ENCODE data around the gene OXLD1.
A peak's percentile ranks its signal among the peaks of the same experiment; 100 is the strongest.

Gene OXLD1

GRCh38 chr17:81711814-81712467, 45.5 kb upstream of the OXLD1 start, which contains the start of gene SLC25A10:
TSS of gene SLC25A10 (plus strand) at chr17:81712284. CDS start at chr17:81712427, 143 bp downstream.
- Histone ChIP-seq H3K27ac (ENCODE audit: low read length) (peak within 1 kb of the TSS; percentile 75), H4K20me1 (ENCODE audit: insufficient read depth, low read length) (peaks cover 40% of the 10 kb centered on the region), H3K4me2 (ENCODE audit: insufficient read depth, low read length) (peak within 1 kb of the TSS; percentile 99), H3K9me3 (ENCODE audit: insufficient read depth, low read length, severe bottlenecking) (no peaks in the 10 kb centered on the region), H3K4me3 (ENCODE audit: low read depth in 1 of 2, low read length in 2 of 2) (peak within 1 kb of the TSS; percentile 83 to 96), H3K79me2 (ENCODE audit: insufficient read depth, low read length) (peaks cover 31% of the 10 kb centered on the region), H3K27me3 (ENCODE audit: insufficient read depth, low read length, poor library complexity) (no peaks in the 10 kb centered on the region), H3K9ac (ENCODE audit: low read depth, low read length) (peak within 1 kb of the TSS; percentile 93), H3K36me3 (ENCODE audit: insufficient read depth, low read length) (peaks cover 35% of the 10 kb centered on the region), H2AFZ (ENCODE audit: low read depth, low read length) (peak within 1 kb of the TSS; percentile 90), H3K4me1 (ENCODE audit: insufficient read depth, low read length) (peaks cover 44% of the 10 kb centered on the region)
- peak; percentile 75 for DNase-seq
- TF ChIP-seq, protein P1, sequence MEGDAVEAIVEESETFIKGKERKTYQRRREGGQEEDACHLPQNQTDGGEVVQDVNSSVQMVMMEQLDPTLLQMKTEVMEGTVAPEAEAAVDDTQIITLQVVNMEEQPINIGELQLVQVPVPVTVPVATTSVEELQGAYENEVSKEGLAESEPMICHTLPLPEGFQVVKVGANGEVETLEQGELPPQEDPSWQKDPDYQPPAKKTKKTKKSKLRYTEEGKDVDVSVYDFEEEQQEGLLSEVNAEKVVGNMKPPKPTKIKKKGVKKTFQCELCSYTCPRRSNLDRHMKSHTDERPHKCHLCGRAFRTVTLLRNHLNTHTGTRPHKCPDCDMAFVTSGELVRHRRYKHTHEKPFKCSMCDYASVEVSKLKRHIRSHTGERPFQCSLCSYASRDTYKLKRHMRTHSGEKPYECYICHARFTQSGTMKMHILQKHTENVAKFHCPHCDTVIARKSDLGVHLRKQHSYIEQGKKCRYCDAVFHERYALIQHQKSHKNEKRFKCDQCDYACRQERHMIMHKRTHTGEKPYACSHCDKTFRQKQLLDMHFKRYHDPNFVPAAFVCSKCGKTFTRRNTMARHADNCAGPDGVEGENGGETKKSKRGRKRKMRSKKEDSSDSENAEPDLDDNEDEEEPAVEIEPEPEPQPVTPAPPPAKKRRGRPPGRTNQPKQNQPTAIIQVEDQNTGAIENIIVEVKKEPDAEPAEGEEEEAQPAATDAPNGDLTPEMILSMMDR (IDR thresholded peaks at IDR 0.05; ENCODE audit: borderline replicate concordance, extremely low read depth, low read length, poor library complexity, severe bottlenecking) = no peak
- no peak for TF ChIP-seq EZH2 (IDR thresholded peaks at IDR 0.05; ENCODE audit: borderline replicate concordance, low read depth, low read length, severe bottlenecking)
- peak; percentile 72 for ATAC-seq (ENCODE audit: insufficient read depth, low read depth)

- ATAC-seq (ENCODE audit: insufficient read depth, low read depth) (no peak), DNase-seq (no peak)
- H3K4me3 ChIP-seq (ENCODE audit: low read depth in 1 of 2, low read length in 2 of 2) = peak overlapping the region in 1 of 2 experiments; percentile 96; a peak in 2 of 4 replicates
- peaks cover 42% of the 10 kb centered on the region for H3K36me3 ChIP-seq (ENCODE audit: insufficient read depth, low read length)
- no peaks in the 10 kb centered on the region for H3K27me3 ChIP-seq (ENCODE audit: insufficient read depth, low read length, poor library complexity)
- no peaks in the 10 kb centered on the region for H3K9me3 ChIP-seq (ENCODE audit: insufficient read depth, low read length, severe bottlenecking)
- TF ChIP-seq EZH2 (IDR thresholded peaks at IDR 0.05; ENCODE audit: borderline replicate concordance, low read depth, low read length, severe bottlenecking) = no peak
- TF ChIP-seq, protein P1 (IDR thresholded peaks at IDR 0.05; ENCODE audit: borderline replicate concordance, extremely low read depth, low read length, poor library complexity, severe bottlenecking) = no peak
- H3K27ac ChIP-seq (ENCODE audit: low read length) = peak overlapping the region; percentile 0; the same call in 1 of the 2 replicates
- peaks cover 38% of the 10 kb centered on the region for H3K79me2 ChIP-seq (ENCODE audit: insufficient read depth, low read length)
- H2AFZ ChIP-seq (ENCODE audit: low read depth, low read length) = no peak overlapping the region
- peaks cover 44% of the 10 kb centered on the region for H4K20me1 ChIP-seq (ENCODE audit: insufficient read depth, low read length)
- H3K4me2 ChIP-seq (ENCODE audit: insufficient read depth, low read length) = peak overlapping the region; percentile 99
- H3K9ac ChIP-seq (ENCODE audit: low read depth, low read length) = peak overlapping the region; percentile 93
- H3K4me1 ChIP-seq (ENCODE audit: insufficient read depth, low read length) = peaks cover 44% of the 10 kb centered on the region
Observed at GRCh38 chr17:81710514-81711308, 44.3 kb upstream of the OXLD1 start.

DNA sequence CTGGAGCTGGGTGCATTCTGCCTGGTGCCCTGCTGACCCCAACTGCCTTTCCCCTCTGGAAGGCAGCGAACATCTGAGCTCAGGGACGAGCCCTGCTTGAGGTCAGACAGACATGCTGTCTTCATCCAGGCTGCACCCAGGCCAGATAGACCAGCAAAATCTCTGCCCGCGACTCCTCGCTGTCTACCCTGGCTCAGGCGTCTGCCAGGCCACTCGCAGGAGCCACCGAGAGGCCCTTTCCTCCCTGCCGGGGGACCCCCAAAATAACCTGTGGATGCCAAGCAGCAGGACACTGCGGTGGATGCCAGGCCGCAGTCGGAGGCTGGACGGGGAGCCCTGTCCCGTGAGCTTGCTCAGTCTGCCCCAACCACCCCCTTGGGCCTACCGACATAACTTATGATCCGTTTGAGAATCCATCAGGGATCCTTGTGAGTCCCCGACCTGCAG, 42.4 kb upstream of the OXLD1 start:
- H2AFZ ChIP-seq (ENCODE audit: low read depth, low read length) = no peak overlapping the region
- H3K36me3 ChIP-seq (ENCODE audit: insufficient read depth, low read length) = peaks cover 43% of the 10 kb centered on the region
- peaks cover 39% of the 10 kb centered on the region for H3K79me2 ChIP-seq (ENCODE audit: insufficient read depth, low read length)
- H3K9me3 ChIP-seq (ENCODE audit: insufficient read depth, low read length, severe bottlenecking) = no peaks in the 10 kb centered on the region
- H3K9ac ChIP-seq (ENCODE audit: low read depth, low read length) = no peak overlapping the region
- DNase-seq (no peak), ATAC-seq (ENCODE audit: insufficient read depth, low read depth) (no peak)
- no peak overlapping the region for H3K27ac ChIP-seq (ENCODE audit: low read length)
- no peaks in the 10 kb centered on the region for H3K27me3 ChIP-seq (ENCODE audit: insufficient read depth, low read length, poor library complexity)
- H4K20me1 ChIP-seq (ENCODE audit: insufficient read depth, low read length) = peaks cover 43% of the 10 kb centered on the region
- H3K4me2 ChIP-seq (ENCODE audit: insufficient read depth, low read length) = no peak overlapping the region
- no peak for TF ChIP-seq EZH2 (IDR thresholded peaks at IDR 0.05; ENCODE audit: borderline replicate concordance, low read depth, low read length, severe bottlenecking)
- TF ChIP-seq, protein P1 (IDR thresholded peaks at IDR 0.05; ENCODE audit: borderline replicate concordance, extremely low read depth, low read length, poor library complexity, severe bottlenecking) = no peak
- no peak overlapping the region for H3K4me3 ChIP-seq (ENCODE audit: low read depth in 1 of 2, low read length in 2 of 2)
- H3K4me1 ChIP-seq (ENCODE audit: insufficient read depth, low read length) = peaks cover 45% of the 10 kb centered on the region

Data from DND-41 (cell line).